Caco-2 (cell line): ENCODE data around the gene CALB2. TPM values are rescaled to one million over a fixed set of nuclear protein-coding genes. Genes with fewer than 3 reads are reported as not detected.

Experiments
- BruUV-seq: library from RNA; stranded (reverse); fragments of 400-500 nt; replicated peaks from 2 replicates; lab custom pipeline; 2021; lab: Mats Ljungman, UMichigan
- CTCF ChIA-PET: fragments of 300-600 bp; sonication (Branson Sonifier 250); formaldehyde crosslinking; loops from one replicate; lab custom pipeline; 2022; ENCODE audit warnings: antibody characterized with exemption; lab: Charles Lee
- POLR2A ChIA-PET: fragments of 300-600 bp; sonication (Branson Sonifier 250); formaldehyde crosslinking; loops from one replicate; lab custom pipeline; 2022; ENCODE audit warnings: antibody characterized with exemption; lab: Charles Lee
- DNase-seq, 2 experiments: peaks; one replicate each; pipeline versions ENCODE4 v3.0.0 to v3.0.0-alpha.2; 2020 to 2022
- H3K27me3 ChIP-seq: replicated peaks from 2 replicates; pipeline ENCODE4 v1.6.0; 2011; ENCODE audit warnings: low read length; ENCODE audit not compliant: control insufficient read depth, insufficient read depth
- H3K36me3 ChIP-seq: 2 replicates; pipeline ENCODE4 v1.5.1; 2011; ENCODE audit warnings: low read length; ENCODE audit not compliant: control insufficient read depth, insufficient read depth
- H3K4me1 ChIP-seq: fragments of 250-450 bp; sonication (Bioruptor Pico); 2 replicates; pipeline ENCODE4 v1.5.1; 2020; ENCODE audit warnings: mild to moderate bottlenecking
- H3K4me3 ChIP-seq: 2 replicates; pipeline ENCODE4 v1.5.1; 2011; ENCODE audit warnings: low read depth, mild to moderate bottlenecking, control low read depth, low read length
- H3K9me3 ChIP-seq: fragments of 250-450 bp; sonication (Bioruptor Pico); 2 replicates; pipeline ENCODE4 v1.5.1; 2020; ENCODE audit warnings: mild to moderate bottlenecking, moderate library complexity
- H3K27ac Mint-ChIP-seq: one replicate; pipeline ENCODE4 v1.8.0; 2022; ENCODE audit warnings: mixed read lengths; ENCODE audit not compliant: unreplicated experiment
- H3K27me3 Mint-ChIP-seq: one replicate; pipeline ENCODE4 v1.8.0; 2022; ENCODE audit warnings: mixed read lengths; ENCODE audit not compliant: insufficient read depth, unreplicated experiment
- H3K36me3 Mint-ChIP-seq: one replicate; pipeline ENCODE4 v1.8.0; 2022; ENCODE audit warnings: mild to moderate bottlenecking, mixed read lengths; ENCODE audit not compliant: insufficient read depth, unreplicated experiment
- H3K4me1 Mint-ChIP-seq: one replicate; pipeline ENCODE4 v1.8.0; 2022; ENCODE audit warnings: low read depth, mixed read lengths; ENCODE audit not compliant: unreplicated experiment
- H3K4me3 Mint-ChIP-seq: one replicate; pipeline ENCODE4 v1.8.0; 2022; ENCODE audit warnings: mild to moderate bottlenecking, moderate library complexity, mixed read lengths; ENCODE audit not compliant: unreplicated experiment
- H3K9me3 Mint-ChIP-seq: one replicate; pipeline ENCODE4 v1.8.0; 2022; ENCODE audit warnings: mixed read lengths; ENCODE audit not compliant: unreplicated experiment
- CTCF ChIP-seq, 2 experiments: fragments of 200-600 bp in 1 of 2; IDR thresholded peaks; 1 replicate in 1 of 2; 2 replicates in 1 of 2; pipeline versions ENCODE4 v1.5.1 to v1.8.0; 2011 to 2022; ENCODE audit warnings: antibody characterized with exemption in 1 of 2, control low read depth in 1 of 2, inconsistent platforms in 1 of 2, low read depth in 1 of 2, low read length in 1 of 2, mild to moderate bottlenecking in 1 of 2, moderate library complexity in 1 of 2; ENCODE audit not compliant: insufficient read depth in 1 of 2, severe bottlenecking in 1 of 2, unreplicated experiment in 1 of 2
- intact Hi-C: fragments of 100-400 bp; cut with micrococcal nuclease; formaldehyde crosslinking; loops from one replicate; pipeline ENCODE4 v1.10.0; 2022; ENCODE audit not compliant: unreplicated experiment
- total RNA-seq: library from RNA; stranded (reverse); gene quantifications from 2 replicates; pipeline ENCODE4 v1.2.3, GENCODE V29; 2022

CALB2 gene
- total RNA-seq, 1 experiment from 2014 or later, result not detected

- DNase-seq, result no peak
- peaks cover 22% of the 10 kb centered on the region for H3K27me3 Mint-ChIP-seq
- H3K27ac Mint-ChIP-seq, result no peak overlapping the region
- BruUV-seq, result no TSS peak
- intact Hi-C loops, result no loop called here
- Histone ChIP-seq H3K9me3 (peaks cover 7% of the 10 kb centered on the region; the same call in 1 of the 2 replicates), H3K4me3 (no peak overlapping the region), H3K36me3 (no peaks in the 10 kb centered on the region), H3K27me3 (no peaks in the 10 kb centered on the region), H3K4me1 (no peaks in the 10 kb centered on the region)
- CTCF ChIA-PET, result no interaction called here
- POLR2A ChIA-PET, result no interaction called here
- H3K4me1 Mint-ChIP-seq, result no peaks in the 10 kb centered on the region
- H3K4me3 Mint-ChIP-seq, result no peak overlapping the region
- H3K9me3 Mint-ChIP-seq, result peaks cover 12% of the 10 kb centered on the region
- no peak for TF ChIP-seq CTCF (IDR thresholded peaks at IDR 0.05; ENCODE audit: insufficient read depth in 1 of 2, low read depth in 1 of 2, low read length in 1 of 2, severe bottlenecking in 1 of 2, unreplicated experiment in 1 of 2)
- H3K36me3 Mint-ChIP-seq, result no peaks in the 10 kb centered on the region
Observed at GRCh38 chr16:71439523-71439922, 81.0 kb downstream of the CALB2 start.

Other genes starting within 250 kb of the CALB2 start
- gene HYDIN, start 128.0 kb upstream of the CALB2 start, total RNA-seq, result 0.68 TPM in 1 of 2 replicates, not detected in the other
- gene CMTR2, start 69.3 kb upstream of the CALB2 start, total RNA-seq, result 18.5 and 19.4 TPM in 2 replicates
- gene TLE7, start 83.3 kb downstream of the CALB2 start, total RNA-seq, result not detected in 2 replicates
- gene ZNF23, start 103.5 kb downstream of the CALB2 start, total RNA-seq, result 8.5 and 9.6 TPM in 2 replicates
- 5.1 TPM in 2 replicates for gene ZNF19, start 130.6 kb downstream of the CALB2 start, total RNA-seq
- not detected in 2 replicates for gene CHST4, start 167.7 kb downstream of the CALB2 start, total RNA-seq
- not detected in 2 replicates for gene TAT, start 218.4 kb downstream of the CALB2 start, total RNA-seq